Upper lobe of left lung (tissue), 6 donors: ENCODE data around the gene SETD6. TPM values are rescaled to one million over a fixed set of nuclear protein-coding genes. Genes with fewer than 3 reads are reported as not detected.

Source experiments
- ATAC-seq, 2 donors: fragments of 200-7000 bp; cut with Tn5 transposase; one replicate each; pipeline ENCODE4 v1.9.1; 2022; ENCODE audit warnings: mild to moderate bottlenecking in 2 of 2, moderate library complexity in 2 of 2; ENCODE audit not compliant: low FRiP score in 2 of 2
- DNase-seq, 2 donors: peaks; one replicate each; pipeline ENCODE4 v3.0.0-alpha.2; 2019 to 2020
- H3K27ac ChIP-seq, 4 donors: fragments of 200-600 bp; sonication (generic); one replicate each; pipeline ENCODE4 v1.5.1; 2016 to 2019
- H3K27me3 ChIP-seq, 4 donors: fragments of 200-600 bp; sonication (generic); one replicate each; pipeline ENCODE4 v1.5.1; 2017 to 2019
- H3K36me3 ChIP-seq, 4 donors: fragments of 200-600 bp; sonication (generic); one replicate each; pipeline ENCODE4 v1.5.1; 2016 to 2019
- H3K4me1 ChIP-seq, 4 donors: fragments of 200-600 bp; sonication (generic); one replicate each; pipeline ENCODE4 v1.5.1; 2018 to 2019
- H3K4me3 ChIP-seq, 4 donors: fragments of 200-600 bp; sonication (generic); one replicate each; pipeline ENCODE4 v1.5.1; 2017 to 2019; ENCODE audit warnings: mild to moderate bottlenecking in 2 of 4, moderate library complexity in 1 of 4
- H3K9me3 ChIP-seq, 4 donors: fragments of 200-600 bp; sonication (generic); one replicate each; pipeline ENCODE4 v1.5.1; 2018 to 2019
- EP300 ChIP-seq, 4 donors: sonication (generic); formaldehyde crosslinking; IDR thresholded peaks; one replicate each; pipeline ENCODE4 v1.5.1; 2017; ENCODE audit warnings: antibody characterized with exemption in 4 of 4, control low read depth in 2 of 4
- POLR2A ChIP-seq, 4 donors: fragments of 450-650 bp; IDR thresholded peaks; one replicate each; pipeline ENCODE4 v1.5.1; 2016 to 2017; ENCODE audit warnings: antibody characterized with exemption in 4 of 4, mild to moderate bottlenecking in 2 of 4
- POLR2AphosphoS5 ChIP-seq, 2 donors: sonication (generic); formaldehyde crosslinking; IDR thresholded peaks; one replicate each; pipeline ENCODE4 v1.5.1; 2017; ENCODE audit warnings: antibody characterized with exemption in 2 of 2
- WGBS, 2 donors: methylation state at CpG; one replicate each; pipeline ENCODE4 v1.1.5; 2017 to 2018; 5-methylcytosine and 5-hydroxymethylcytosine counted together
- total RNA-seq, 6 donors: library from RNA; depleted of rRNA in 4 of 6; stranded (reverse); fragments of >200 nt in 4 of 6; gene quantifications; one replicate each; pipeline versions ENCODE4 v1.1.0 to v1.2.1, GENCODE V29; 2016 to 2021
- TF ChIP-seq, protein P1 (sequence below), 6 experiments: fragments of 450-650 bp in 4 of 6; fragments of 200-600 bp in 2 of 6; sonication (generic) in 2 of 6; IDR thresholded peaks; one replicate each; pipeline ENCODE4 v1.5.1; 2016 to 2019; ENCODE audit warnings: antibody characterized with exemption in 6 of 6
- donor health status: DM: no; HTN: no; CAD: no; lungs with moderate emphysema.
- donor health status: DM: no; HTN: yes; CAD: no; lungs with severe emphysema.

SETD6 gene
- total RNA-seq, 6 donors from 2014 or later: 17.3 to 78.6 (median 31.7) TPM

GRCh38 chr16:58478427-58478826 is 36.9 kb upstream of the SETD6 start:
- TF ChIP-seq POLR2A (IDR thresholded peaks at IDR 0.05): no peak
- TF ChIP-seq POLR2AphosphoS5 (IDR thresholded peaks at IDR 0.05): no peak
- TF ChIP-seq EP300 (IDR thresholded peaks at IDR 0.05): no peak
- TF ChIP-seq, protein P1, sequence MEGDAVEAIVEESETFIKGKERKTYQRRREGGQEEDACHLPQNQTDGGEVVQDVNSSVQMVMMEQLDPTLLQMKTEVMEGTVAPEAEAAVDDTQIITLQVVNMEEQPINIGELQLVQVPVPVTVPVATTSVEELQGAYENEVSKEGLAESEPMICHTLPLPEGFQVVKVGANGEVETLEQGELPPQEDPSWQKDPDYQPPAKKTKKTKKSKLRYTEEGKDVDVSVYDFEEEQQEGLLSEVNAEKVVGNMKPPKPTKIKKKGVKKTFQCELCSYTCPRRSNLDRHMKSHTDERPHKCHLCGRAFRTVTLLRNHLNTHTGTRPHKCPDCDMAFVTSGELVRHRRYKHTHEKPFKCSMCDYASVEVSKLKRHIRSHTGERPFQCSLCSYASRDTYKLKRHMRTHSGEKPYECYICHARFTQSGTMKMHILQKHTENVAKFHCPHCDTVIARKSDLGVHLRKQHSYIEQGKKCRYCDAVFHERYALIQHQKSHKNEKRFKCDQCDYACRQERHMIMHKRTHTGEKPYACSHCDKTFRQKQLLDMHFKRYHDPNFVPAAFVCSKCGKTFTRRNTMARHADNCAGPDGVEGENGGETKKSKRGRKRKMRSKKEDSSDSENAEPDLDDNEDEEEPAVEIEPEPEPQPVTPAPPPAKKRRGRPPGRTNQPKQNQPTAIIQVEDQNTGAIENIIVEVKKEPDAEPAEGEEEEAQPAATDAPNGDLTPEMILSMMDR (IDR thresholded peaks at IDR 0.05): no peak
- H3K9me3 ChIP-seq: no peaks in the 10 kb centered on the region
- no peak for ATAC-seq
- H3K27me3 ChIP-seq: peaks cover 0 to 2% (median 0%) of the 10 kb centered on the region in 4 donors
- no peaks in the 10 kb centered on the region for H3K36me3 ChIP-seq
- peak overlapping the region in 2 of 4 donors; percentile 28 to 61 for H3K27ac ChIP-seq
- WGBS, 2 donors: 87 to 91% methylated on average over 2 of the region's 2 CpGs
- DNase-seq: no peak
- H3K4me3 ChIP-seq: no peak overlapping the region
- peaks cover 4 to 18% (median 7%) of the 10 kb centered on the region in 4 donors for H3K4me1 ChIP-seq

GRCh38 chr16:58481226-58481869 is 34.0 kb upstream of the SETD6 start:
- Histone ChIP-seq H3K36me3 (no peaks in the 10 kb centered on the region), H3K9me3 (no peaks in the 10 kb centered on the region), H3K27ac (peak overlapping the region in 1 of 4 donors; percentile 27), H3K4me1 (peaks cover 0 to 6% (median 2%) of the 10 kb centered on the region in 4 donors), H3K27me3 (no peaks in the 10 kb centered on the region), H3K4me3 (no peak overlapping the region)
- no peak for DNase-seq
- no peak for ATAC-seq
- no peak for TF ChIP-seq POLR2A (IDR thresholded peaks at IDR 0.05)
- no peak for TF ChIP-seq POLR2AphosphoS5 (IDR thresholded peaks at IDR 0.05)
- TF ChIP-seq, protein P1 (IDR thresholded peaks at IDR 0.05): no peak
- no peak for TF ChIP-seq EP300 (IDR thresholded peaks at IDR 0.05)
- WGBS, 2 donors: 91 to 93% methylated on average over 11 of the region's 11 CpGs

GRCh38 chr16:58481931-58482330 is 33.4 kb upstream of the SETD6 start:
- DNase-seq: no peak
- TF ChIP-seq EP300 (IDR thresholded peaks at IDR 0.05) (no peak), POLR2AphosphoS5 (IDR thresholded peaks at IDR 0.05) (no peak), POLR2A (IDR thresholded peaks at IDR 0.05) (no peak)
- TF ChIP-seq, protein P1 (IDR thresholded peaks at IDR 0.05): no peak
- Histone ChIP-seq H3K36me3 (no peaks in the 10 kb centered on the region), H3K9me3 (no peaks in the 10 kb centered on the region), H3K4me1 (peaks cover 0 to under 1% (median 0%) of the 10 kb centered on the region in 4 donors), H3K27ac (peak overlapping the region in 1 of 4 donors; percentile 27), H3K4me3 (no peak overlapping the region), H3K27me3 (no peaks in the 10 kb centered on the region)
- WGBS, 2 donors: 71 to 86% methylated on average over 8 of the region's 8 CpGs
- peak in 1 of 2 donors; percentile 32 for ATAC-seq

- WGBS, 2 donors: 81 to 86% methylated on average over 11 of the region's 11 CpGs
- no peaks in the 10 kb centered on the region for H3K36me3 ChIP-seq
- H3K27me3 ChIP-seq: no peaks in the 10 kb centered on the region
- H3K4me3 ChIP-seq: no peak overlapping the region
- peaks cover 0 to 13% (median 3%) of the 10 kb centered on the region in 4 donors for H3K4me1 ChIP-seq
- DNase-seq (no peak), ATAC-seq (no peak)
- no peaks in the 10 kb centered on the region for H3K9me3 ChIP-seq
- TF ChIP-seq POLR2AphosphoS5 (IDR thresholded peaks at IDR 0.05) (no peak), EP300 (IDR thresholded peaks at IDR 0.05) (no peak), POLR2A (IDR thresholded peaks at IDR 0.05) (no peak)
- TF ChIP-seq, protein P1 (IDR thresholded peaks at IDR 0.05): no peak
- H3K27ac ChIP-seq: no peak overlapping the region
Measured at GRCh38 chr16:58485184-58485887, 30.0 kb upstream of the SETD6 start.
